ENCODE measurements around the gene KIAA0753. TPM values are rescaled to one million over a fixed set of nuclear protein-coding genes. Genes with fewer than 3 reads are reported as not detected.

Gene KIAA0753
- total and polyA plus RNA-seq, 9 of the 15 experiments (the other 6 are each of a cell fraction or from before 2014, with no cell fraction given) = 2.0 to 9.0 (median 6.9) TPM

GRCh38 chr17:6528557-6528956, 112.0 kb downstream of the KIAA0753 start:
- BruUV-seq (replicated peaks) = no TSS peak
- DNase-seq (ENCODE audit: extremely low read depth in 1 of 4, low spot score in 3 of 4) (no peak), ATAC-seq (no peak), FAIRE-seq (no peak)
- Histone ChIP-seq H3K9ac (ENCODE audit: insufficient read depth in 1 of 2, low read depth in 2 of 2, low read length in 2 of 2) (no peak overlapping the region), H3K4me1 (replicated peaks in 1 of 2; ENCODE audit: control insufficient read depth in 2 of 2, insufficient read depth in 2 of 2, low read length in 2 of 2) (no peaks in the 10 kb centered on the region), H4K20me1 (replicated peaks; ENCODE audit: control insufficient read depth, insufficient read depth, low read length) (no peaks in the 10 kb centered on the region), H2AFZ (ENCODE audit: low read depth, low read length) (no peak overlapping the region), H3K27me3 (ENCODE audit: control insufficient read depth in 2 of 2, insufficient read depth in 2 of 2, low read length in 2 of 2) (peaks cover 0 to 5% of the 10 kb centered on the region in 2 experiments; a peak in 1 of 5 replicates), H3K27ac (ENCODE audit: extremely low read depth, low read depth, low read length) (no peak overlapping the region), H3K9me3 (replicated peaks; ENCODE audit: control insufficient read depth, insufficient read depth, low read depth, low read length) (no peaks in the 10 kb centered on the region), H3K9me1 (ENCODE audit: control insufficient read depth, insufficient read depth, low read length) (no peaks in the 10 kb centered on the region), H3K79me2 (ENCODE audit: control insufficient read depth, insufficient read depth, low read length) (no peaks in the 10 kb centered on the region), H3K36me3 (ENCODE audit: control insufficient read depth, insufficient read depth, low read length) (no peaks in the 10 kb centered on the region), H3K4me3 (no peak overlapping the region), H3K4me2 (ENCODE audit: insufficient read depth, low read length) (no peak overlapping the region)
- intact Hi-C loops (cut with micrococcal nuclease) (no loop called here), in situ Hi-C loops (cut with MboI) (no loop called here)
- ChIA-PET POLR2A (interaction anchor here (1.3 kb wide), 1 partner anchor 20 kb away, joined by 4 read pairs; no protein-coding TSS in a partner anchor), CTCF (ENCODE audit: low intra/inter-chr PET ratio) (no interaction called here)
- 0% methylated on average over 1 of the region's 3 CpGs for WGBS (ENCODE audit: insufficient coverage, low coverage, missing lambda C conversion rate)
- no peak for TF ChIP-seq KAT2B (IDR thresholded peaks at IDR 0.05; ENCODE audit: low read depth, low read length)
- TF ChIP-seq BRF2 (IDR thresholded peaks at IDR 0.05; ENCODE audit: borderline replicate concordance, insufficient read depth, insufficient read length) = no peak
- TF ChIP-seq ZNF695 (CRISPR knock-in tag; IDR thresholded peaks at IDR 0.05) = no peak
- no peak for TF ChIP-seq ZNF436 (CRISPR knock-in tag; IDR thresholded peaks at IDR 0.05)
- no peak for TF ChIP-seq PYGO2 (tag; IDR thresholded peaks at IDR 0.05)
- TF ChIP-seq THRAP3 (IDR thresholded peaks at IDR 0.05; ENCODE audit: borderline replicate concordance) = no peak
- TF ChIP-seq RUNX1 (IDR thresholded peaks at IDR 0.05; ENCODE audit: low read depth) = no peak
- TF ChIP-seq ZKSCAN3 (CRISPR knock-in tag; IDR thresholded peaks at IDR 0.05) = no peak
- no peak for TF ChIP-seq RREB1 (CRISPR knock-in tag; IDR thresholded peaks at IDR 0.05)
- no peak for TF ChIP-seq E2F8 (IDR thresholded peaks at IDR 0.05; ENCODE audit: low read depth, partially characterized antibody)
- TF ChIP-seq ZNF512 (tag; IDR thresholded peaks at IDR 0.05) = no peak

Data from K562 (cell line).